ENCODE measurements around the gene DES. TPM values are rescaled to one million over a fixed set of nuclear protein-coding genes. Genes with fewer than 3 reads are reported as not detected.
"Not testable (repeated sequence)": the region's sequence is repeated elsewhere in the genome, so short reads cannot be mapped to it uniquely, and the experiment has no call there.

DES gene
- total RNA-seq, 1 experiment from 2014 or later = not detected

GRCh38 chr2:219388121-219388906 is 29.9 kb upstream of the DES start:
- Mint-ChIP-seq H3K27me3 (ENCODE audit: unreplicated experiment) (peaks cover 3% of the 10 kb centered on the region), H3K4me3 (ENCODE audit: low read depth, unreplicated experiment) (peak overlapping the region; percentile 94), H3K4me1 (ENCODE audit: low read depth, unreplicated experiment) (no peaks in the 10 kb centered on the region), H3K9me3 (ENCODE audit: low read depth, unreplicated experiment) (no peaks in the 10 kb centered on the region), H3K36me3 (ENCODE audit: insufficient read depth, unreplicated experiment) (peaks cover 42% of the 10 kb centered on the region), H3K27ac (ENCODE audit: unreplicated experiment) (peak overlapping the region; percentile 90)
- intact Hi-C loops (cut with micrococcal nuclease; ENCODE audit: unreplicated experiment) = no loop called here
- TF ChIP-seq CTCF (IDR thresholded peaks at IDR 0.05; ENCODE audit: unreplicated experiment) = peak; percentile 40
- DNase-seq = peak; percentile 98
- BruUV-seq (replicated peaks) = no TSS peak
- CTCF ChIA-PET = interaction anchor here (0.6 to 2.0 kb wide), 16 partner anchors 10 to 800 kb away, joined by 3 to 11 read pairs (median 4); a partner anchor contains a TSS

- Mint-ChIP-seq H3K4me3 (ENCODE audit: low read depth, unreplicated experiment) (peak overlapping the region; percentile 94), H3K4me1 (ENCODE audit: low read depth, unreplicated experiment) (no peaks in the 10 kb centered on the region), H3K27me3 (ENCODE audit: unreplicated experiment) (peaks cover 9% of the 10 kb centered on the region), H3K27ac (ENCODE audit: unreplicated experiment) (no peak overlapping the region), H3K9me3 (ENCODE audit: low read depth, unreplicated experiment) (no peaks in the 10 kb centered on the region), H3K36me3 (ENCODE audit: insufficient read depth, unreplicated experiment) (peaks cover 36% of the 10 kb centered on the region)
- BruUV-seq (replicated peaks) = no TSS peak
- DNase-seq = no peak
- no peak for TF ChIP-seq CTCF (IDR thresholded peaks at IDR 0.05; ENCODE audit: unreplicated experiment)
- CTCF ChIA-PET = interaction anchor here (0.7 to 2.0 kb wide), 6 partner anchors 10 to 132 kb away, joined by 3 to 10 read pairs (median 4); a partner anchor contains a TSS
- intact Hi-C loops (cut with micrococcal nuclease; ENCODE audit: unreplicated experiment) = no loop called here
Measured at GRCh38 chr2:219388907-219389156, 29.3 kb upstream of the DES start.

- Mint-ChIP-seq H3K4me3 (ENCODE audit: low read depth, unreplicated experiment) (no peak overlapping the region), H3K9me3 (ENCODE audit: low read depth, unreplicated experiment) (peaks cover 2% of the 10 kb centered on the region), H3K27me3 (ENCODE audit: unreplicated experiment) (peaks cover 16% of the 10 kb centered on the region), H3K4me1 (ENCODE audit: low read depth, unreplicated experiment) (no peaks in the 10 kb centered on the region), H3K27ac (ENCODE audit: unreplicated experiment) (no peak overlapping the region), H3K36me3 (ENCODE audit: insufficient read depth, unreplicated experiment) (peaks cover 12% of the 10 kb centered on the region)
- intact Hi-C loops (cut with micrococcal nuclease; ENCODE audit: unreplicated experiment) = no loop called here
- no peak for DNase-seq
- CTCF ChIA-PET = interaction anchor here (0.7 kb wide), 1 partner anchor 483 kb away, joined by 4 read pairs; no protein-coding TSS in a partner anchor
- TF ChIP-seq CTCF (IDR thresholded peaks at IDR 0.05; ENCODE audit: unreplicated experiment) = no peak
- BruUV-seq (replicated peaks) = no TSS peak
Measured at GRCh38 chr2:219392754-219393153, 25.4 kb upstream of the DES start.

- H3K36me3 Mint-ChIP-seq (ENCODE audit: insufficient read depth, unreplicated experiment); CTCF ChIA-PET; H3K27ac Mint-ChIP-seq (ENCODE audit: unreplicated experiment); H3K4me1 Mint-ChIP-seq (ENCODE audit: low read depth, unreplicated experiment); DNase-seq; intact Hi-C loops (cut with micrococcal nuclease; ENCODE audit: unreplicated experiment); H3K9me3 Mint-ChIP-seq (ENCODE audit: low read depth, unreplicated experiment); H3K4me3 Mint-ChIP-seq (ENCODE audit: low read depth, unreplicated experiment); BruUV-seq (replicated peaks): not testable (repeated sequence)
- peaks cover 16% of the 10 kb centered on the region for H3K27me3 Mint-ChIP-seq (ENCODE audit: unreplicated experiment)
Measured at GRCh38 chr2:219395056-219395455, 23.1 kb upstream of the DES start.

- Mint-ChIP-seq H3K36me3 (ENCODE audit: insufficient read depth, unreplicated experiment) (no peaks in the 10 kb centered on the region), H3K27me3 (ENCODE audit: unreplicated experiment) (peaks cover 16% of the 10 kb centered on the region), H3K4me3 (ENCODE audit: low read depth, unreplicated experiment) (no peak overlapping the region), H3K27ac (ENCODE audit: unreplicated experiment) (no peak overlapping the region), H3K4me1 (ENCODE audit: low read depth, unreplicated experiment) (peaks cover 8% of the 10 kb centered on the region), H3K9me3 (ENCODE audit: low read depth, unreplicated experiment) (peaks cover 2% of the 10 kb centered on the region)
- BruUV-seq (replicated peaks) = no TSS peak
- no peak for TF ChIP-seq CTCF (IDR thresholded peaks at IDR 0.05; ENCODE audit: unreplicated experiment)
- CTCF ChIA-PET = no interaction called here
- intact Hi-C loops (cut with micrococcal nuclease; ENCODE audit: unreplicated experiment) = no loop called here
- DNase-seq = no peak
Measured at GRCh38 chr2:219395609-219396008, 22.6 kb upstream of the DES start.
